Measurements from ENCODE around the gene LRRC23.

DNA sequence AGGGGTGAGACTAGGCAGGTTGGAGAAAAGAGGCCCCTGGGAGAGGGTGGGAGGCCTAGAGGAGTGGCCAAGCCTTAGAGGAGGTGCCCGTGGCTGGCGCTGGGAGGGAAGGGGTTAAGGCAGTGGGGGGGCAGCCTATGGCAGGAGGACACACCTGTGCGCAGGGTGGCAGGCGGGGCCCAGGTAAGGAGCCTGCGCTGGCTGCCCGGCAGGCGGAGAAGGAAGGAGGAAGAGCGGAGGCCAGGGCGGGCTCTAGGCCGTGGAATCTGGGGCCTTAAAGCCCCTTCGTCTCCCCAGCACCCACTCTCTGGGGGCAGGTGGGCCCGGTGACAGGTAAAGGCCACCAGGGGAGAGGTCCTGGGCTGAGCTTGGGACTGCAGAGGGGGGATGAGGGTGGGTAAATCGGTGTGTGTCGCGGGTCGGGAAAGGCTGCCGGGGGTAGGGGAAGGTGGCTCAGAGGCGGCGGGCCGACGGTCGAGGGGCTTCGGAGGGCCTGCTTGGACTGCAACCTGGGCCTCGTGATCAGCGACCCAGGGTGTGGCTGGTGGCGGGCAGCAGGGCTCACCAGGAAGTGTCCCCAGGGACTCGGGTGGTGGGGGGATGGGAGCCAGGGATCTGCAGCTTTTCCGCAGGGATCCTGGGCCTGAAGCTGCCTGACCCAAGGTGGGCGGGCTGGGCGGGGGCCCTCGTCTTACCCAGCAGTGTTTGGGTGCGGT is 58.6 kb downstream of the LRRC23 start:
- TF ChIP-seq POLR2AphosphoS5 (IDR thresholded peaks at IDR 0.05; ENCODE audit: low read depth, low read length) (no peak), POLR2A (IDR thresholded peaks at IDR 0.05; ENCODE audit: low read depth, low read length) (no peak; the same call in 1 of the 2 replicates), PAX5 (IDR thresholded peaks at IDR 0.05; ENCODE audit: insufficient read depth, low read length, severe bottlenecking) (no peak)
